Cardiac fibroblast (primary cell): Measurements from ENCODE around the gene MRPL17.
"Not testable (repeated sequence)": the region's sequence is repeated elsewhere in the genome, so short reads cannot be mapped to it uniquely, and the experiment has no call there.

Source experiments
- DNase-seq, 2 donors: peaks; one replicate each; pipeline versions ENCODE4 v3.0.0 to v3.0.0-alpha.2; 2010; ENCODE audit warnings: low read depth in 2 of 2
- H3K4me3 ChIP-seq, 2 donors: replicated peaks in 1 of 2; 1 replicate in 1 of 2; 2 replicates in 1 of 2; pipeline ENCODE4 v1.5.1; 2011; ENCODE audit warnings: low read depth in 2 of 2, low read length in 2 of 2, mild to moderate bottlenecking in 2 of 2, moderate library complexity in 1 of 2
- CTCF ChIP-seq: IDR thresholded peaks from one replicate; pipeline ENCODE4 v1.5.1; 2011; ENCODE audit warnings: low read depth, mild to moderate bottlenecking, low read length, inconsistent platforms

Gene MRPL17

GRCh38 chr11:6717426-6717825, 34.3 kb upstream of the MRPL17 start:
- DNase-seq: no peak
- H3K4me3 ChIP-seq: no peak overlapping the region
- no peak for TF ChIP-seq CTCF

- DNase-seq: peak; percentile 17 to 35
- peak; percentile 56 for TF ChIP-seq CTCF
- H3K4me3 ChIP-seq: not testable (repeated sequence)
These were observed 28.4 kb upstream of the MRPL17 start for GRCh38 chr11:6711552-6711951.

- TF ChIP-seq CTCF: no peak
- no peak for DNase-seq
- H3K4me3 ChIP-seq: no peak overlapping the region
These were observed 25.7 kb upstream of the MRPL17 start for GRCh38 chr11:6708876-6709275.

- peak; percentile 94 for TF ChIP-seq CTCF
These were observed 22.9 kb upstream of the MRPL17 start for GRCh38 chr11:6705905-6706535.

GRCh38 chr11:6703247-6704063, 20.3 kb upstream of the MRPL17 start:
- TF ChIP-seq CTCF: peak; percentile 49
- peak; percentile 80 to 85 for DNase-seq
- H3K4me3 ChIP-seq: no peak overlapping the region

More at GRCh38 chr11:6705905-6706535, 22.9 kb upstream of the MRPL17 start:
- H3K4me3 ChIP-seq: no peak overlapping the region
- peak; percentile 77 to 79 for DNase-seq

- not testable (repeated sequence) for DNase-seq, H3K4me3 ChIP-seq
These were observed 18.8 kb upstream of the MRPL17 start for GRCh38 chr11:6701955-6702354.

GRCh38 chr11:6695377-6695776, 12.2 kb upstream of the MRPL17 start:
- DNase-seq: peak; percentile 86 to 91
- H3K4me3 ChIP-seq: no peak overlapping the region
- no peak for TF ChIP-seq CTCF
